Stimulated activated CD8-positive, alpha-beta memory T cell treated with anti-CD3 and anti-CD28 coated beads, Interleukin-15, amount 100 ng/mL, for 24 hours (primary cell): ENCODE measurements around the gene OPA1.

Experiments
- DNase-seq: peaks from one replicate; pipeline ENCODE4 v3.0.0-alpha.2; 2020; ENCODE audit warnings: low read depth

OPA1 gene

DNA sequence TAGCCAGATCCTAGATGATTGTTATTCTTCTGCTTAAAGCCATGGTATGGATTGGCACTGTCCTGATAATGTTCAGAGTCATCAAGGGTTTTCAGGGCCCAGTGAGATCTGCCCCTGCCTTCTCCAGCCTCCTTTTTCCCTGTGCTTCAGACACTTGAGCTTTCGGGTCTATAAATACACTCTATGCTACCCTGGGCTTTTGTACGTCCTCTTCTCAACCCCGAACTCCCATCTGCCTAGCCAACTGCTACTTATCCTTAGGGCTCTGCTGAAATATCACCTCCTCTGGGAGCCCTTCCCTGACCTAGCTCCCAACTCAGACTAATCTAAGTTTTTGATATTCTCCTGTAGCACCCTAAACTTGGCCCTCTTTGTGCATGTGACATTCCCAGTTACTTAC lies 115.3 kb downstream of the OPA1 start:
- no peak for DNase-seq

DNA sequence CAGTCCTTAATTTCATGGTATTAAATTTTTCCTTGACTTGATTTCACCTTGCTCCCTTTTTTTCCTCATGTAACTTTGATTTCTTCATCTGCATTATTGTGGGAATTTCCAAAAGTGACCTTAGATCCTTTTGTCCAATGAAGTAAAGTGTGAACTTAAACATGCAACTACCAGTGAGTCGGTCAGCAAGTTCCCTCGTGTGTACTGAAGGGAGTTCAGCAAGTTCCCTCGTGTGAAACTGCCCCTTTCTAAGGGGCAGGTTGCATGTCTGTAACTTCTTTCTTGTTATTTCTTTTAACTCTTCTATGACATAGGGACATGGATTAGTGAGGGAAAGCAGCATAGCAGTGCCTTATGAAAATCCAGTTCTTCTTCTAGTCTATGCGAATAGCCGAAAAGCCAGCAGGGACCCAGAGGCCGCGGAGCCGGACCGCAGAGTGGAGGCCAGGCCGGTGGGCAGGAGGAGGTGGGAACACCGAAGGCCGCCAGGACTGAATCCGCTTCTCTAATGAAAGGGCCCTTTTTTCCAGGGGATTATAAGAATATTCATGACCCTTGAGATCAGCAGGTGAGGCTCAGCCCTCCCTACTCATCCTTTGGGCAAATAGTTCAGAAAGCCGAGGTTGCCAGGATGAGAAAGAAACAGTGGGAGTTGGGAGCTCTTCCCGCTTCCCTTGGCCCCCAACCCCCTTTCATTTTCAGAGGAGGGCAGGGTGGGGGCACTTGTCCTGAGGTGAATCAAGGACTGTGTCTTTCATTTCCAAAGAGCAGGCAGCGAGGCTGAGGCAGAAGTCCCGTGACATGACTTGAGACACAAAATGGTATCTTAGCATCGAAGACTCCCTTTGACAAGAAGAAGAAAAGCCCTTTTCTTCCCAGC lies 117.5 kb downstream of the OPA1 start:
- DNase-seq = no peak

DNA sequence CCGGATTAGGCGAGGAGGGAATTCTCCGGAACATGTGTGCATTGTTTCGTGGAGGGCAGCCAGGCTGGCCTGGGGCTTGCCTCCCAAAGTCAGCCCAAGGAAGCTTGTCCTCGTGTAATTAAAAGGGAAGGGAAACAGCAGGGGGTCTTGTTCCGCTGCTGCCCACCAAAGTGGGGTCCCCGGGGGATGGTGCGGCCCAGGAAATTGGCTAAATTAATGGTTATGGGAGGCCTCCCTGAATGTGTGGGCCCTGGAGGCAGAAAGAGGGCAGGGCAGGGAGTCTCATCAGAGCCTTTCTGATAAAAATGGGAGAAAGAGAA lies 118.1 kb downstream of the OPA1 start:
- no peak for DNase-seq

GRCh38 chr3:193711523-193711963 lies 118.5 kb downstream of the OPA1 start:
- no peak for DNase-seq

- DNase-seq = no peak
These were observed 119.1 kb downstream of the OPA1 start for GRCh38 chr3:193711964-193712598.

GRCh38 chr3:193712938-193713337 lies 119.9 kb downstream of the OPA1 start:
- no peak for DNase-seq

GRCh38 chr3:193714523-193715137 lies 121.6 kb downstream of the OPA1 start:
- no peak for DNase-seq

- no peak for DNase-seq
These were observed 123.1 kb downstream of the OPA1 start for GRCh38 chr3:193716150-193716549.

- DNase-seq = no peak
These were observed 126.7 kb downstream of the OPA1 start for GRCh38 chr3:193719735-193720134.

DNA sequence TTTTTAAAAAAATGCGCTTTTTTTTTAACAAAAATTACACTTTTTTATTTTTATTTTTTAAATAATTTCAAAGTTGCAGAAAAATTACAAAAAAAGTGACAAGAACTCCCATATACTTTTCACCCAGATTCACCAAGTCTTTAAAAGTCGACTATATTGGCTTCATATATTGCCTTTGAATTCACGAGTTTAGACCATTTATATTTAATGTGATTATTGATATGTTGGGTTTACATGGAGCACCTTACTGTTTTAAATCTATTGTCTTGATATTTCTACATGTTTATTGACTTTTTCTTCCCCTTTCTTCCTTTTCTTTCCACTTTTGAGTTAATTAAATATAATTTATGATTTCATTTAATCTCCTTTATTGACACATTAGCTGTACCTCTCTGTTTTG lies 127.2 kb downstream of the OPA1 start:
- DNase-seq = no peak

DNA sequence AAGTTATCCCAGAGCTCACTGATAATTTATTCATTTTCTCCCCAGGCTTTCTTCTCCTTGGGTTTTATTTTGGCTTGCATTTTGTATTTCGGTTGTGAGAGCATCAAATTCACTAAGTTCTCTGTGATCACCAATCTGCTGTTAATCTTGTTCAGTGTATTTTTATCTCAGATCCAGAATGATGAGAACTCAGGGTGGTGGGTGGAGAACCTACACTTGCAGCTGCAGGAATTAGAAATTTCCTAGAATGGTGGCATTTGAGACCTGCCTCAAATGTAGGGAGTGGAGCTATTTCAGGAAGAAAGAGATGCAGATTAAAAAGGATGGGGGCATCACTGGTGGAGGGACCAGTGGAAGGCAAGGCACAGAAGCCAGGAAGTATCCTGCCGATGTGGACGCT lies 129.6 kb downstream of the OPA1 start:
- DNase-seq = no peak

- DNase-seq = no peak
These were observed 134.1 kb downstream of the OPA1 start for GRCh38 chr3:193727089-193727488.

GRCh38 chr3:193728429-193729087 lies 135.6 kb downstream of the OPA1 start:
- DNase-seq = no peak

GRCh38 chr3:193729088-193729465 lies 136.1 kb downstream of the OPA1 start:
- DNase-seq = no peak

DNA sequence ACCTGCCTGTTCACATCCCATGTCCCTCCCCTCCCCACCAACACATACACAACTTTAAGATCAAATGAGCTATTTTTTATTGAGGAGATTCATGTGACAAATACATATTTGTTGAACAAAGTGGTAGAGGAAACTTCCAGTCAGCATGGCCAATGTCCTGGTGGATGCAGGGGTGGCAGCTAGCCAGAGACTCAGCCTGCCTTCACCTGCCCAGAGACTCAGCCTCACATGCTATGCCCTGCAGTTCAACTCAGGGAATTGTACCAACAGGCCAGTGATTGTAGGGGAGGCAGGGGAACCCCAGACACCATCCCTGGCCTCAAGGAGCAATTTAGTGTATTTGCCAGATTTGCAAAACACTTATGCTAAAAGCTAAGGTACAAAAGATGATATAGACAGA lies 136.6 kb downstream of the OPA1 start:
- DNase-seq = no peak

- DNase-seq = no peak
These were observed 137.5 kb downstream of the OPA1 start for GRCh38 chr3:193730511-193730910.

DNA sequence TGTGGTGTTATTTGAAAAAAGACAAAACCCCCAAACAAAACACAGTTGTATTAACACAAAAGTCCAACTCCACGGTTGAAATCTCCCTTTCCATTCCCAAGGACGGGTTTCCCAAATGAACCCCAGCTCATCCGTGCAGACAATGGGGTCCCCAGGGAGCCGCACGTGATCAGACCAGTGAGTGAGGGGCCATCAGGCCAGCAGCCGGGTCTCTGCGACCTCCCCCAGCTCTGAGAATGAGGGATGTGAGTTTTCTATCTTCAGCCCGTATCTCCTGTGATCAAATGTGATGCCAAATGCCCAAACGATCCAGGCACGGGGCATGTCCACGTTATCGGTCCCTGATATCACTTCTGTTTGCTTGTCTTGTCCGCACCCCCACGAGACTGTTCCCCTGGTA lies 138.0 kb downstream of the OPA1 start:
- DNase-seq = no peak

DNA sequence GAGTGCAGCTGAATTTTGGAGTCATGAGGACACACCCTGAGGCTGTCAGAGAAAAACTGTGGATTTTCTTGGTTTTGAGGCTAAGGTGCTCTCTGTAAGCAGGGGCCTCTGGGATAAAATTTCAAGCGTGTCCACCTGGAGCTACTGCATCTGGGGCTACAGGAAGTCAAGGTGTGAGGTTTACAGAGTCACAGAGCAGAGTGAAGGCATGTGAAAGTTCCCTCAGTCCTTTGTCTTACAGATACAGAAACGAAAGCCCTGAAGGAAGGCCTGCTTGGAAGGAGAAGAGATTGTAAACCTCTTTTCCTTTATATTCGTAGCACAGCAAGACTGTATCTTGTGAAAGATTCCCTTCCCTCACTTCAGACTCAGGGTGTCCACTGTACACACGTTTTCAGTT lies 138.6 kb downstream of the OPA1 start:
- DNase-seq = no peak

- DNase-seq = no peak
These were observed 139.4 kb downstream of the OPA1 start for GRCh38 chr3:193732391-193732790.

DNA sequence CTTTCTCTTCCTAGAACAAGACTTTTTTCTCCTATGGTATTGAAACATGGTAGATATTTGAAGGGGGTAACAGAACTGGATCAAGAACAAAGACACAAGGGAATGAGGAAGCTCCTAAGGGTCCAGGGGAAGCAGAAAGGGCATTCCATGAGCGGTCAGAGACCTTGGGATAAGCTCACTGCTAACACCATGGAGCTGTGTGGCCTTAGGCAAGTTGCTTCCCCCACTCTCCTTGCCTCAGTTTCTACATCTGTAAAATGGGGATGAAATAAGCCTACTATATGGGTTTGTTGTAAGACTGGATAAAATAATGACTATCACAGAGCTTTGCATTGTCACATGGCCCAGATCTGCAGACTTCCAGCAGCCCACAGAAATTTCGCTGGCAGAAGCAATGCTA lies 139.8 kb downstream of the OPA1 start:
- no peak for DNase-seq

GRCh38 chr3:193734737-193735366 lies 141.8 kb downstream of the OPA1 start:
- DNase-seq = no peak

- no peak for DNase-seq
These were observed 142.8 kb downstream of the OPA1 start for GRCh38 chr3:193735850-193736249.
